HG02884 (cell line): ENCODE data around the gene LYG1.
"Not testable (repeated sequence)": the region's sequence is repeated elsewhere in the genome, so short reads cannot be mapped to it uniquely, and the experiment has no call there.

ENCODE experiments used
- ATAC-seq: cut with Tn5 transposase; IDR thresholded peaks from one replicate; pipeline ENCODE4 v1.9.1; 2021; ENCODE audit warnings: mild to moderate bottlenecking, moderate library complexity; ENCODE audit not compliant: unreplicated experiment

The LYG1 gene

GRCh38 chr2:99278195-99278765 is 22.7 kb downstream of the LYG1 start:
- not testable (repeated sequence) for ATAC-seq

- no peak for ATAC-seq
These were observed 25.1 kb downstream of the LYG1 start for GRCh38 chr2:99275882-99276281.

- ATAC-seq: no peak
These were observed 39.8 kb downstream of the LYG1 start for GRCh38 chr2:99261242-99261641.

- no peak for ATAC-seq
These were observed 40.8 kb downstream of the LYG1 start for GRCh38 chr2:99260184-99260583.

- ATAC-seq: no peak
These were observed 41.5 kb downstream of the LYG1 start for GRCh38 chr2:99259465-99259864.

- no peak for ATAC-seq
These were observed 44.3 kb downstream of the LYG1 start for GRCh38 chr2:99256677-99257076.

GRCh38 chr2:99255491-99256318 is 45.3 kb downstream of the LYG1 start, which contains the start of gene LYG2:
TSS of gene LYG2 (minus strand) at chr2:99255666. CDS start at chr2:99254260, 1,406 bp downstream.
- no peak for ATAC-seq

GRCh38 chr2:99249951-99250350 is 51.0 kb downstream of the LYG1 start:
- ATAC-seq: no peak

- ATAC-seq: no peak
These were observed 58.8 kb downstream of the LYG1 start for GRCh38 chr2:99242151-99242550.

GRCh38 chr2:99240431-99240830 is 60.6 kb downstream of the LYG1 start:
- no peak for ATAC-seq

- no peak for ATAC-seq
These were observed 62.4 kb downstream of the LYG1 start for GRCh38 chr2:99238599-99238998.
